IPS DF 19.7 (cell line): Measurements from ENCODE around the gene MIX23.
"Not testable (repeated sequence)": the region's sequence is repeated elsewhere in the genome, so short reads cannot be mapped to it uniquely, and the experiment has no call there.

Source experiments
- DNase-seq: peaks from one replicate; pipeline ENCODE4 v3.0.0-alpha.2; 2013; ENCODE audit warnings: low read depth, low spot score

Gene MIX23

DNA sequence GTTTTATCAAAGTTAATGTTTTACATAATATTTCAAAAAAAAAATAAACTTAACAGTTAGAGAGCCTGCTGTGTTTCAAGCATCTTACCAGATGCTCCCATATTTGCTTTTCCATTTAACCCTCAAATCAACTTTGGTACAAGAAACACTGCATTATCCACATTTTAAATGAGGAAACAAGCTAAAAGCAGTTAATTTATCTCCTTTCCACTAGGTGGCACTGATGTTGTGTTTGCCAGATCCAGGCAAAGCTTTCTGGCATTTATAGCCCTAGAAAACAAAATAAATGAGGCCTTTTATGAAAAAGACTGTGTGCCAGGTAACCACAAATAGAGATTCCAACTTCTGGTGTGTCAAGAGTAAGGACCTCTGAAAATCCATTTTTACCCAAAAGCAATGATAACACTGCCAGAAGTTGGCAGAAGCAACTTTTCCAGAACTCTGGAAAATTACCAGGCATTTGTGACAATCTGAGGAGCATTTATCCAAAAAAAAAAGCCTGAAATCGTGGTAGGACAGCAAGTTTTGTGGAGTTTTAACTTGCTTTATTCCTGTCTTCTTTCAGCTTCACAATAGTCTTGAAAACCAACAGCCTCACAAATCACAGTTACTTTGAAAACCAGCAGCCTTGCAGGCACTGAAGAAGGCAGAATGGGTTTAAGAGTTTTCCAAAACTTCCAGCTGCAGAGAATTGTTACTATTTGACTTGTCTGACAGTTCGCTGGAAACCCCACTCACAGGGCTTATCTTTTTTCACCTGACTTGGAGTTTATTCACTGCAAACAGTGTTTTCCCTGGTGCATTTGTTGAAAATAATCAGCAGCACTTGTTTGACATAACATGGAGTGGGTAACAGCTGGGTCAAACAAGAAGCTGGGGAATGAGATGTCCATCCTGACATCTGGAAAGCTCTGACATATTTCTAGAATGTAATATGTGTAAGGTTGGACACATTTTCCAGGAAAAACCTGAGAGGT lies 10.1 kb upstream of the MIX23 start:
- no peak for DNase-seq

DNA sequence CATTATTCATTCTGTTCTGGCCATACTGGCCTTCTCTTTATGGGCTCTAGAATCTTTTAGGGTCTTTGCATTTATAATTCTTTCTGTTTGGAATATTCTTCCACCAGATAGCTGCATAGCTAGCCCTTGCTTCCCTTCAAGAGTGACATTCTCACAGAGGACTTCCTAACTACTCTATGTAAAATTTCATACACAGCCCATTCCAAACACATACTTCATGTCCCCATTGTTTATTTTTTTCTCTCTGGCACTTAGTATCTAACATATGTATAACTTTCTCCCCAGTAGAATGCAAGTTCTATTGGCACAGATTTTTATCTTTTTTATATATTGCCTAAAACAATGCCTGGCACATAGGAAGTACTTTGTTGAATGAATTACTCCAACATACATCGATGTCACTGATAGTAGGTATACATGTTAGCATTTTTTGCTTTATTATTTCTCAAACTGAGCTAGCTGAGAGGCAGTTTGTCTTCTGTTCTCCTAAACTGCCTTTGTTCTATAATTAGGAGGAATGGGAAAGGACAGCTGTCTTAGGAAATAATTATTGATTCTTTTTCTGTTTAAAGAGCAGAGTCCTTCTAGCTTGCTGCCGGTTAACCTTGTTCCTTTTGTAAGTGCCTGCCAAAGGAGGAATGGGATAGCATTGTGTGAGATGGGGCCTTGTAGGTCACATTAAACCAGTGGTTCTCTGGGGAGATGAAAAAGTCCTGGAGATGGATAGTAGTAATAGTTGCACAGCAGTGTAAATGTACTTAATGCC lies 8.8 kb upstream of the MIX23 start:
- DNase-seq = no peak

DNA sequence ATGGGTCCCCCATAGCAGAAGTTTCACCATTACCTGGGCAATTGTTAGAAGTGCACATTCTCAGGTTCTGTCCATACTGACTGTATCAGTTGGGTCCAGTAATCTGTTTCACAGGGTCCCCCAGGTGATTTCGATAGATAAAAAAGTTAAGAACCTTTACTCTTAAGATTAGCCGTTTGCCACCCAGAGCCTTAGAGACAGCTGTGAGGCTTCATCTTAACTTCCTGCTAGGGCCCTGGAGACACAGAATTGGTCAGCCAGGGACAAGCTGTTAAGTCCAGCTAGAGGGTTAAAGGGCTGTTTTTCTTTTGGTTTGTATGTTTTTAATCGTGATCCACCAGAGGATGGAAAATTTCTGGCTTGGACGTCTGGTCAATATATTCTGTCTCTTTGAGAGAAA lies 7.6 kb upstream of the MIX23 start:
- no peak for DNase-seq

DNA sequence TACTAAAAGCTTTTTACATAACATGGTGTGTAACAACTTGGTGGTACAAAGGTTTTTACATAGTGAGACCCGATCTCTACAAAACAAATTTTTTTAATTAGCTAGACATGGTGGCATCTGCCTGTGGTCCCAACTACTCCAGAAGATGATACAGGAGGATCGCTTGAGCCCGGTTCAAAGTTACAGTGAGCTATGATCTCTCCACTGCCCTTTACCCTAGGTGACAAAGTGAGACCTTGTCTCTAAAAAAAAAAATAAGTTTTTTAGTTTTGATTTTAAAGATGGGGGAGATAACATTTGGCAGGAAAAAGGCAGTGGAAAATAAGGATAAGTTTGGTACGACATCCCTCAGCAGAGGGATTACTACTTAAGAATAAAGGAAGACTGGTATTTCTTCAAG lies 6.9 kb upstream of the MIX23 start:
- no peak for DNase-seq

DNA sequence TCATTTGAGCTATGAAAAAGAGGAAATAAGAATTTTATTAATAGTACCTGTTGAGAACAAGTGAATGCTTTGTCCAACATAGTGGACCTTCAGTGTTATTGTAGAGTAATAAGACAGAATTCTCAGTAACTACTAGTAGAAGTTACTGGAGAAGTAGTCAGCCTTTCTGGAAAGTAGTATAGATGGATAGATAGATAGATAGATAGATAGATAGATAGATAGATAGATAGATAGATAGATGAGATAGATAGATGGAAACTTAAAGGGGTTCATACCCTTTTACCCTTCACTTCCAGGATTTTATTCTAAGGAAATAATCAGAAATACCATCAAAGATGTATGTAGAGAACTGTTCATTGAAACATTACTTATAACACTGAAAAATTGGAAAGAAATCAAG lies 6.2 kb upstream of the MIX23 start:
- DNase-seq = no peak

DNA sequence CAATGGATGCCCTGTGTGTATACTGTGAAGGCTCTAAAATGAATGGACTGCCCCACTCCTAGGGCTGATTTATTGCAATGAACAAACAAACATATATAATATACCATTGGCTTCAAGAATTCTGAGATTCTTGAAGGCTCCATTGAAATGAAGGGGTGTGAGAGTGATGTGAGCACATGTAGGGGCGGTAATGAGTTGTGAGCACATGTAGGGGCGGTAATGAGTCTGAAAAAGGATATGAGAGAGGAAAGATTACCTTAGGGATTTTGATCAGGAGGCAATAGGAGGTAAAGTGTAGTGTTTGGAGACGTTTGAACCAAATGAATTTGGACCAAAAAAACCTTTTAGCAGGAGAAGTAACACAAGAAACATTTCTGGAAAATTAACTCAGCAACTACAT lies 4.7 kb upstream of the MIX23 start:
- DNase-seq = no peak

DNA sequence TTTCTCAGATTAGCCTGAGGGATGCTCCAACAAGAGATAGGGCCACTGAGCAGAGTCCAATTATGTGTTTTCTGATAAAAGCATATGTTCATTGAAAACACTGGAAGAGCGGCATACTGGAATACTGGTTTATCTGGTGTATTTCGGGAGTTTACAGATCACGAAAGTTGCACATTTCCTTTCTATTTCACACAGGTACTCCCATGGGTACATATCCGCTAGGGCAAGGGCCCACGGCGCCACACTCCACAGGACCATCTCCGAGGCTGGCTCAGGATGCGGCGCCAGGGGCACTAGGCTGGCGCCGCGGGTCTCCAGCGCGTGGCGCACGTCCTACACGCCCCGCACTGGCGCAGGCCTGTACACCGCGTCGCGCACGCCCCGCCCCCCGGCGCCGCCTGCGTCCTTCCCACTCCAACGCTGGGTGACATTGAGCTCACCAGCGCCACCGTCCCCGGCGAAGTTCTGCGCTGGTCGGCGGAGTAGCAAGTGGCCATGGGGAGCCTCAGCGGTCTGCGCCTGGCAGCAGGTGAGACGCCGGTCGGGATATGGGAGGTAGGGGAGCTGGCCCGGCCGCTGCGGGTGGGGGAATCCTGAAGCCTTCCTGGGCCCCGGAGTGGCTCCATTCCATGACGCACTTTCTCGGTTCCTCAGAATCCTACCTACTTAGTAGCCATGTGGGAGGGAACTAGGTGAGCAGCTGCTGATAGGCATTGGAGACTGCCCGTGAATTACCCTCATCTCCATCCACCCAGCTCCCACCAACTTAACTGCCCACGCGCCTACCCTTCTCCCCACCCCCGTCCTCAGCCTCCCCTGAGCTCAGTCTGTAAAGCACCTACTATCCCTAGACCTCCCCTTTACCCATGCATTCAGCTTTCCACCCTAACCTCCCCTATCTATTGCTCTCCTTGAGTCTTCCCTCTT lies 1.0 kb upstream of the MIX23 start, which contains the start of gene FAM162A:
Gene FAM162A (plus strand): TSS at position 412 of the 927 bp plus-strand sequence. CDS start 84 bp downstream, at position 496.
- DNase-seq = peak; percentile 70

DNA sequence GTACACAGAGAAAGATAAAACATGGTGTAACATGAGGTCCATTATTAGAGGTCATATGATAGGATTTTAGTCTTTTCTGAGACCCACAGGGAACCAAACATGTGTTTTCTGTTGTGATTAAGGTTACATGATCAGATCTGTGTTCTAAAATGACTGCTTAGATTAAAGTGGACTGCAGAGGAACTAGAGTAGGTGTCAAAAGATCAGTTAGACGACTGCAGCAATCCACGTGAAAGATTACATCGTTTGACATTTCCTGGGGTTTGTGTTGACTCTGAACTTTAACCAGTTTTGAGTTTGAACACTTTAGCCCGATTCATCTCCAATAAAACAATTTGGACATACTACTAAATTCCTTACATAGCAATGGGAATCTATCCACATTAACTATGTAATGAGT lies 5.1 kb downstream of the MIX23 start:
- DNase-seq = no peak

DNA sequence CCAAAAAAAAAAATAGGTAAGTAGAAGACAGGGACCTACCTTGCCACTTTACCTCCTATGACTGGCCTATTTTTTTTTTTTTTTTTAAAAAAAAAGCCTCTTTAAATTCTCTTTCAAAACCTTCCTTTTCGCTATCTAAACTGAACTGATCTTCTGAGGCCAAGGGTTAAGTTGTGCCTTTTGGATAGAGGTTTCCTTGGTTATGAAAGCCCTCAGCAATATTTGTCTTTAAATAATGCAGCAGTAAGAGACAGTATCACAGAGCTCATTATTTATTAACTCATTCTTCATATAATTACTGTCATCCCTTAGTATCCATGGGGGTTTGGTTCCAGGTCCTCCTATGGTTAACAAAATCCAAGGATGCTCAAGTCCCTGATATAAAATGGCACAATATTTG lies 9.0 kb downstream of the MIX23 start:
- no peak for DNase-seq

DNA sequence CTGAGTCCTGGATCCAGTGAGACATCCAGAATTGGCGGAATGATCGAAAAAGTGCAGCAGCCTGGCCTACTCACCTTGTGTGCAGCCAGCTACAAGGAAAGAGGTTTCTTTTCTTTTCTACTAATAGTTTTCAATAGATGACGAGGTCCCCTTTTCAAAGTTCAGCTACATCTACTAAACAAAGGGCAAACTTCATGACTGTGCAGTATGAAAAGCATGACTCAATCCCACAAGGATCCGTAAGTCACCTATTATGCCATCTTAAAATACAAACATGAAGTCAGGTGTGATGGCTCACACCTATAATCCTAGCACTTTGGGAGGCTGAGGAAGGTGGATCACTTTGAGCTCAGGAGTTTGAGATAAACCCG lies 16.7 kb downstream of the MIX23 start:
- no peak for DNase-seq

DNA sequence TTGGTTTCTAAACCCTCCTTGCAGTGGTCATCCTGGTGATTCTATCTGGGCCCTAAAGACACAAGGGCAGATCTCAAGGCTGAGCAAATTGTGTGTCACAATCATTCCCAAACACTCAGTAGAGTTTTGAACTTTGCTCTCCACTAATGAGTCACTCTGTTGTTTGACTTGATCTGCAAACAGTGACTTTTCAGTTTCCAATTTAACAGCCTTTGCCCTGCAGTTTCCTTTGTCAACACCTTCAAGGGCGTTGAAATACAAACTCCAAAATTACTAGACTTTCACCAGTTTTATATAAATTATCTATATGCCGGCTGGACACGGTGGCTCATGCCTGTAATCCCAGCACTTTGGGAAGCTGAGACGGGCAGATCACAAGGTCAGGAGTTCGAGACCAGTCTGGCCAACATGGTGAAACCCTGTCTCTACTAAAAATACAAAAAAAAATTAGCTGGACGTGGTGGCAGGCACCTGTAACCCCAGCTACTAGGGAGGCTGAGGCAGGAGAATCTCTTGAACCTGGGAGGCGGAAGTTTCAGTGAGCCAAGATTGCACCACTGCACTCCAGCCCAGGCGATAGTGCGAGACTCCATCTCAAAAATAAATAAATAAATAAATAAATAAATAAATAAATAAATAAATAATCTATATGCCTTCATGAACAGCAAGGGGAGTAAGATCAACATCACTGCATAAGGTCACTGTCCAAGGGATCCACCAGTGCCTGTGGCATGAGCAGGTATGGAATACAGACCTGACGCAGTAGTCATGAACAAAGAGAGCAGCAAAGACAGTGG lies 17.3 kb downstream of the MIX23 start:
- DNase-seq = not testable (repeated sequence)

DNA sequence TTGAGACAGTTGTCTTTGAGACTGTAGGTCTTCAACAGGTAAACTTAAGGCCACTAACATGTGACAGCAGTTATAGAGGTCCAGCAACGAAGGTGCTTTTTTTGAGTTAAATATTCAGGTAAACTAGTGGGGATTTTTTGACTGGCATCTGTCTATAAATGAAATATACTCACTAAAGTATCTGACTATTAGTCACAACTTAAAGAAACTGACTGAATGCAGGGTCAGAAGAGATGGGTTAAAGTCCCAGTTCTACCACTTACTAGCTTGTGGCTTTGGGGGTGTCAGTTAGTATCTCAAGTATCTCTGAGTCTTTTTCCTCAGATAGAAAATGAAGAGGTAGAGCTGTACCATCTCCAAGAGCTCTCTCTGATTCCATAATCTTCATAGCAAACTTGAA lies 18.0 kb downstream of the MIX23 start:
- no peak for DNase-seq

DNA sequence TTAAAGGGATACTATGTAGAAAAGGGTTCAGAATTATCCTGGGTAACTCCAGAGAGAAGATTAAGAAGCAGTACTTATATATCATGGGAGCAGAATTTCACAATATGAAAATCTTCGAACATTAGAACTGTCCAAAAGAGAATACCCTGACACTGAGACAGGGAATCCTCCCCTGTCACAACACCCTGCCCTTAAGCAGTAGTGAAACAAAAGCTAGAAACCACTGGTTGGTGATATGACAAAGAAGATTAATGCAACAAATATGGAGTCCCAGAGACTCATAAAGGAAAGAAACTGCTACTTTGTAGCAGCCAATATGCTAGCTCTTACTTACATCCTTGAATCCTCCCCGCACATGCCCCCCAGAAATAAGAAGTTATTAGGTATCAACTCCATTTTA lies 18.5 kb downstream of the MIX23 start:
- no peak for DNase-seq

DNA sequence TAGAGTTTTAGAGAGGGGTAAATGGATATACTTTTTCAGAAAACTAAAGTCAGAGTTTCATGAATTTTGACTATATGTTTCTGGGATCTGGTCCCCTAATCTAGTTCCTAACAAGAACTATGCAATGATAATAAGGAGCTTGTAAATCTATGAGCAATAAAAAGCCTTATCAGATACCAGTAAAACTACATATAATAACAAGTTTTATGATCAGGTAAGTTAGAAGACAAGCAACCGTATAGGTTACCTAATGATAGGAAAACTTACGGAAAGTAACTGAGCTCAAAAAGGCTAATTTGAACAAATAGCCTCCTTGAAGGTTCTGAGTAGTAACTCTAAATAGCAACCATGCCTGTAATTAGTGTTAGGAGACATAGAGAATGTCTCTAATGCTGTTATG lies 21.0 kb downstream of the MIX23 start:
- DNase-seq = no peak

DNA sequence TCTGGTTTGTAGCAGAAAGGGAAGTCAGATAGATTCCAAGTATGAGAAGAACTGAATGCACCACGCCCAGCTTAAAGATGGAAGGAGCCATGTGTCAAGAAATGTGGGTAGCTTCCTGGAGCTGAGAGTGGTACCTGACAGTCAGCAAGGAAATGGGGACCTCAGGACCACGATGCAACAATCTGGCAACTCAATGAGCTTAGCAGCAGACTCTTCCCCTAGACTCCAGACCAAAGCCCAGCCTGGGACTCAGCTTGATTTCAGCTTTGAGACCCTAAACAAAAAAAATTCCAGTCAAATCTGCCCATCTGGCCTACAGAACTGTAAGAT lies 24.4 kb downstream of the MIX23 start:
- DNase-seq = no peak

DNA sequence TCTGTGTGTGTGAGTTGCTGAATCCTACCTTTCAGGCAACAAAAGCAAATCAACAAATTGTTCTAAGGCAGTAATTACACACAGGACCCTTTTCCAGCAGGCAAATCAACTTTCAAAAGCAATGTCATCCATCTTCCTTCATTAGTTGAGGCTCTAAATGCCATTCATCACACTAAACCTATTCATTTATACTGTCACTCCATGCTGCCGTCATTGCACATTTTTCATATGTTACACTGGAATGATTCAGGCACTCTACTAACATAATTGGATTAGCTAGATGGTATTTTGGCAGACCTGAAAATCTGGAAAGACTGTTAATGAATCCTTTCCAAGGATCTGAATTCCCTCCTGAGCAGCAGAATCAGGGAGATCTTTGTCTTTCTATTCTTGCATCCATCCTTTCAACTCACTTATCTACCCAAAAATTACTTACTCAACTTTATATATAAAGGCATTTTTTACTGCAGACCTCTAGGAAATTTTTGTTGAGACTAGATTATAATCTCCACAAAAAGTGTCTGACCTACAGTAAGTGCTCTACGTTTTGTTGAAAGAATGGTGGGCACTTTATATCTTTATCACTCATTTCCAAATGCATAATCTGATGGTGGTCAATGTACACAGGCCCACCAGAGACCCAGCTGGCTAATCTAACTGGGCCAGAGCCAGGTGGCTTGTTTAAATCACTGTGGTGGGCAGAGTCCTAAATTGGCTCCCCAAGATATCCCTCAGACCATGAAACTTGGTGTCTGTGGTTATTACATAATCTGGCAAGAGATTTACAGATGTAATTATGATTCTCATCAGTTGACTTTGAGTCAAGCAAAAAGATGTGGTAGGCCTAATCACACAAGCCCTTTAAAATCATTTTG lies 25.0 kb downstream of the MIX23 start:
- DNase-seq = no peak

DNA sequence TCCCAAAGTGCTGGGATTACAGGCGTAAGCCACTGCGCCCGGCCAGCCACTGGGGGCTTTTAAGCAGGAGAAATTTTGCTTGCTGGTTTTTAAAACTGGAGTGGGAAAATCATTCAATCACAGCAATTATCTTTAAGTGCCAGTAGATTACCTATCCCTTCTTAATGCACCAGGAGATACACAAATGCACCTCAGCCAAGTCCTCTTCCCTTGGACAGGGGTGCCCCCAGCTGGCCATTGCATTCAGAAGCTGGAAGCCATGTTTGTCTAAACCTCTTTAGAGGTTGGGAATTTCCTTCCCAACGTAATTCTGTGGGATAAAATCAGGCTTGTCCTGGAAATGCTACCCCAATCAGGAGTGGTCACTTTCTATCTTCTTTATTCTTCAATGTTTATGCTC lies 26.6 kb downstream of the MIX23 start:
- DNase-seq = no peak

DNA sequence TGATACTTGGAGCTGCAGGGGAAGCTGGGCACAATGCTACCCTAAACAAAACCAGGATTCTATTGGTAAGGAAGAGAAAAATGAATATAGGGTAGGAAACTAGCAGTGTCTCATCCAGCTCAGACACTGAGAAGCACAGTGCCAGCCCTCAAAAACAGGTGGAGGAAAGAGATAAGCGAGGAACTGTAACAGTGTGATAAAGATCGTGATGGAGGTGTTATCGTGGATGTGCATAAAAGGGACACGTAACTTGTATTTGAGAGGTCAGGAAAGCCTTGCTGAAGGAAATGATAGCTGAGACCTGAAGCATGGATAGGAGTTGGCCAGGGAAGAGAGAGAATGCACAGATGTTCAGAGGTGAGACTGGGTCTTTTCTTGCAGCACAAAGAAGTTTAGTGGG lies 27.4 kb downstream of the MIX23 start:
- DNase-seq = no peak

DNA sequence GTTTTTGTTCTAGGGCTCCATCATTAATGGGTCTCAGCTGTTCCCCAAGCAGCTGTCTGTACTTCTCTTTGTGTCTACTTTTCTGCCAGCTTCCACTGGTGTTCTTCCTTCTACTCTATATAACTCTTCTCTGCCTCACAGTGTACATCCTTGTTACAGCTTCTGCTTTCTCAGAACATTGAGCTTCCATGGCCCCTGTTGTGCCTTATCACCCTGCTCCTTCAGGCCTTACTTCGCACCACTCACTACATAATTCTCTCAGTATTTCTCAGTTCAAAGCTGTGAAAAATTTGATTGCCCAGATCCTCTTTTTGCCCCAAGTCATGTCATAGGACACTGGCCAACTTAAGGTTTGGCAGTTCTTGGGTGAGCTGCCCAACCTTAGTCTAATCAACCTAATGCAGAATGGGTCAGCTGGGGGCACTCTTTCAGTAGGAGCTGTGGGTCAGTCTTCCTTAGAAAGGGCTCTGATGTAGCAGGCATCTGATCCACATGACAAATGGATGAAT lies 29.1 kb downstream of the MIX23 start:
- DNase-seq = no peak

DNA sequence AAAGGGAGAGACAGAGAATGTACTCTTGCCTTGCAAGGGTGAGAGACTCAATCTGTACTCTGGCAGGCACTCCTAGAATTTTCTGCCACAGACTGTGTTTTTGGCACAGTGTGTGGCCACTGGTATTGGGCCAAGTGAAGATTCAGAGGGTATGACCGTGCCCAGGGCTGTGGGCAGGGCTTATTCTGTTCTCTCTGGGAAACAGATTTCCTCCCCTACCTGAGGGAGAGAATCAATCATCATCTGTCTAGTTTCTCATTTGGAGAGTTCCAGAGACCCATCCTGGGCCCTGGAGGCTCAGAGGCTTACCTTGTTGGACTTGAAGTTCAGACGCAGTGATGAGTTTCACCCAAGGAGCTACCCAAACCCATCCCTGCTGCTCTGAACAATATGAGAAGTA lies 29.8 kb downstream of the MIX23 start:
- DNase-seq = no peak
